Upper lobe of left lung (tissue), 4 donors: ENCODE data around the gene GPR173.

Experiments
- EP300 ChIP-seq, 4 donors: sonication (generic); formaldehyde crosslinking; IDR thresholded peaks; one replicate each; pipeline ENCODE4 v1.5.1; 2017; ENCODE audit warnings: antibody characterized with exemption in 4 of 4, control low read depth in 2 of 4
- POLR2A ChIP-seq, 4 donors: fragments of 450-650 bp; IDR thresholded peaks; one replicate each; pipeline ENCODE4 v1.5.1; 2016 to 2017; ENCODE audit warnings: antibody characterized with exemption in 4 of 4, mild to moderate bottlenecking in 2 of 4
- POLR2AphosphoS5 ChIP-seq, 2 donors: sonication (generic); formaldehyde crosslinking; IDR thresholded peaks; one replicate each; pipeline ENCODE4 v1.5.1; 2017; ENCODE audit warnings: antibody characterized with exemption in 2 of 2
- TF ChIP-seq, protein P1 (sequence below), 6 experiments: fragments of 450-650 bp in 4 of 6; fragments of 200-600 bp in 2 of 6; sonication (generic) in 2 of 6; IDR thresholded peaks; one replicate each; pipeline ENCODE4 v1.5.1; 2016 to 2019; ENCODE audit warnings: antibody characterized with exemption in 6 of 6

DNA sequence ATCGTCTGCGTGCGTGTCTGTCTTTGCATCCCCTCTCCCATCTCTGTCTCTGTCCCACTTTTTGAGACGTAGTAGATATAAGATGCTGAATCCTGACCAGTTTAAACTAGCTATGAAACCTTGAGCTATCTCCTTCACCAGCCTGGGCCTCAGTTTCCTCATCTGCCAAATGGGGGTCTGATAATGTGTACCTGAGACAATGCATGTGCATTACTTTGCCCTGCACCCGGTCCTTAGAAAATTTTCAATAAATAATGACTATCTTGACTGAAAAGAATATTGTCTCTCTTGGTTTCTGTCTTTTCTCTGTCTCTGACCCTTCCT, 46.0 kb downstream of the GPR173 start:
- TF ChIP-seq, protein P1, sequence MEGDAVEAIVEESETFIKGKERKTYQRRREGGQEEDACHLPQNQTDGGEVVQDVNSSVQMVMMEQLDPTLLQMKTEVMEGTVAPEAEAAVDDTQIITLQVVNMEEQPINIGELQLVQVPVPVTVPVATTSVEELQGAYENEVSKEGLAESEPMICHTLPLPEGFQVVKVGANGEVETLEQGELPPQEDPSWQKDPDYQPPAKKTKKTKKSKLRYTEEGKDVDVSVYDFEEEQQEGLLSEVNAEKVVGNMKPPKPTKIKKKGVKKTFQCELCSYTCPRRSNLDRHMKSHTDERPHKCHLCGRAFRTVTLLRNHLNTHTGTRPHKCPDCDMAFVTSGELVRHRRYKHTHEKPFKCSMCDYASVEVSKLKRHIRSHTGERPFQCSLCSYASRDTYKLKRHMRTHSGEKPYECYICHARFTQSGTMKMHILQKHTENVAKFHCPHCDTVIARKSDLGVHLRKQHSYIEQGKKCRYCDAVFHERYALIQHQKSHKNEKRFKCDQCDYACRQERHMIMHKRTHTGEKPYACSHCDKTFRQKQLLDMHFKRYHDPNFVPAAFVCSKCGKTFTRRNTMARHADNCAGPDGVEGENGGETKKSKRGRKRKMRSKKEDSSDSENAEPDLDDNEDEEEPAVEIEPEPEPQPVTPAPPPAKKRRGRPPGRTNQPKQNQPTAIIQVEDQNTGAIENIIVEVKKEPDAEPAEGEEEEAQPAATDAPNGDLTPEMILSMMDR (IDR thresholded peaks at IDR 0.05) = no peak
- TF ChIP-seq POLR2A (IDR thresholded peaks at IDR 0.05) = no peak
- no peak for TF ChIP-seq POLR2AphosphoS5 (IDR thresholded peaks at IDR 0.05)
- TF ChIP-seq EP300 (IDR thresholded peaks at IDR 0.05) = no peak
